Gastrocnemius medialis (tissue), 4 donors: ENCODE measurements around the gene PHKB.

Experiments used
- POLR2A ChIP-seq, 2 donors: fragments of 450-650 bp; IDR thresholded peaks; one replicate each; pipeline ENCODE4 v1.6.1; 2017; ENCODE audit warnings: antibody characterized with exemption in 2 of 2, mild to moderate bottlenecking in 2 of 2, moderate library complexity in 2 of 2
- TF ChIP-seq, protein P1 (sequence below), 5 experiments: fragments of 450-650 bp in 3 of 5; fragments of 200-600 bp in 2 of 5; sonication (generic) in 2 of 5; IDR thresholded peaks in 4 of 5; conservative IDR thresholded peaks in 1 of 5; 1 replicate in 4 of 5; 2 replicates in 1 of 5; pipeline ENCODE4 v1.5.1; 2016 to 2019; ENCODE audit warnings: antibody characterized with exemption in 5 of 5, mild to moderate bottlenecking in 3 of 5, moderate library complexity in 3 of 5

DNA sequence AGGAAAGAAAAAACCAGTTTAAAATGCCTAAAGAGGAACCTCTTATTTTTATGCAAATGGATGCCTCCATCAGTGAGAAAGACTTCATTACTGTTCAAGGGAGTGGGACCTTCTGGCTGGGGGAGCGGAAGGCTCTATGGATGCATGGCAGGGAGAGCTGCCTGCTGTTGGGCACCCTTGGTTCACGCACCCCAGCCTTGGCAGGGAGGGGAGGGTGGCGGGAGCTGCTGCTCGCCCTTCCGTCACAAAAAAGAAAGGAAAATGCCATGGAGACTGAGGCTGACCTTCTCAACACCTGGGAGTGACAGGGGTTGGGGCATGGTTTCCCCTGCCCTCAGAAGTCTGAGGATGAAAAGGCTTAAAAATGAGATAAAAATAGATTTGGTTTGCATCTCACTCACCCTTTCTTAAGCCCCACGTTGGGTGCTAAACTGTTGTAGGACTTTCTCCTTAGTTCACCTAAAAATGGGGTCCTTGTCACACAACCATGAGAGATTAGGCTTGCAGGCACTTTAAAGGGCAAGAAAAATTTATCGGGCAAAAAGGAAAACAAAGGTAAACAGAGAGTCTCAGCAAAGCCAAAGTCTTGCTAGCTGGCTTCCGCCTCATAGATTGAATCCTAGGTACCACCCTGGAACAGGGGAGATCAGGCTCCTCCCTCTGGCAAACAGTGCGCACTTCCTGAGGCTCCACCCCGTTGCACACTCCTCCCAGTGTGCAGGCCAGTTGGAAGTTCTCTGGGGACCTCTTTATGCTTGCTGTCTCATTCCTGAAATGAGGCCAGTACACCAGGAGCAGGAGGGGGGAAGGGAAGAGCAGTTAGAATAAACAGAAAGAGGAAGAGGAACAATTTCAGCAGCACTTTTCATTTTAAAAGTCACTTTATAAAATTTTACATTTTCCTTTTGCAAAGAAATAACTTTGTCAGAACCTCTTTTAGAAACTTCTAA is 31.6 kb downstream of the PHKB start:
- TF ChIP-seq POLR2A (IDR thresholded peaks at IDR 0.05), result peak; percentile 27 to 41
- TF ChIP-seq, protein P1, sequence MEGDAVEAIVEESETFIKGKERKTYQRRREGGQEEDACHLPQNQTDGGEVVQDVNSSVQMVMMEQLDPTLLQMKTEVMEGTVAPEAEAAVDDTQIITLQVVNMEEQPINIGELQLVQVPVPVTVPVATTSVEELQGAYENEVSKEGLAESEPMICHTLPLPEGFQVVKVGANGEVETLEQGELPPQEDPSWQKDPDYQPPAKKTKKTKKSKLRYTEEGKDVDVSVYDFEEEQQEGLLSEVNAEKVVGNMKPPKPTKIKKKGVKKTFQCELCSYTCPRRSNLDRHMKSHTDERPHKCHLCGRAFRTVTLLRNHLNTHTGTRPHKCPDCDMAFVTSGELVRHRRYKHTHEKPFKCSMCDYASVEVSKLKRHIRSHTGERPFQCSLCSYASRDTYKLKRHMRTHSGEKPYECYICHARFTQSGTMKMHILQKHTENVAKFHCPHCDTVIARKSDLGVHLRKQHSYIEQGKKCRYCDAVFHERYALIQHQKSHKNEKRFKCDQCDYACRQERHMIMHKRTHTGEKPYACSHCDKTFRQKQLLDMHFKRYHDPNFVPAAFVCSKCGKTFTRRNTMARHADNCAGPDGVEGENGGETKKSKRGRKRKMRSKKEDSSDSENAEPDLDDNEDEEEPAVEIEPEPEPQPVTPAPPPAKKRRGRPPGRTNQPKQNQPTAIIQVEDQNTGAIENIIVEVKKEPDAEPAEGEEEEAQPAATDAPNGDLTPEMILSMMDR (IDR thresholded peaks at IDR 0.05 in 4 of 5, conservative IDR thresholded peaks at IDR 0.05 in 1 of 5), result no peak
